Activated B cell treated with CpG ODN at 0.5 μM for 24 hours (primary cell): Measurements from ENCODE around the gene LHX3. TPM values are rescaled to one million over a fixed set of nuclear protein-coding genes. Genes with fewer than 3 reads are reported as not detected.

Source experiments
- ATAC-seq: fragments of 200-7000 bp; cut with Tn5 transposase; one replicate; pipeline ENCODE4 v1.10.0; 2021; ENCODE audit warnings: low read depth, mild to moderate bottlenecking, moderate library complexity
- CTCF ChIA-PET: fragments of 350-600 bp; sonication (Branson Sonifier 250); formaldehyde crosslinking; loops from one replicate; lab custom pipeline; 2021; ENCODE audit warnings: antibody characterized with exemption; lab: Charles Lee
- POLR2A ChIA-PET: fragments of 350-600 bp; sonication (Branson Sonifier 250); formaldehyde crosslinking; loops from one replicate; lab custom pipeline; 2021; ENCODE audit warnings: antibody characterized with exemption; lab: Charles Lee
- DNase-seq: peaks from one replicate; pipeline ENCODE4 v3.0.0; 2022
- H3K27ac Mint-ChIP-seq: one replicate; pipeline ENCODE4 v1.8.0; 2020; ENCODE audit warnings: mixed read lengths
- H3K27me3 Mint-ChIP-seq: one replicate; pipeline ENCODE4 v1.8.0; 2021; ENCODE audit warnings: mixed read lengths
- H3K36me3 Mint-ChIP-seq: one replicate; pipeline ENCODE4 v1.8.0; 2021; ENCODE audit warnings: low read depth, mixed read lengths
- H3K4me1 Mint-ChIP-seq: one replicate; pipeline ENCODE4 v1.8.0; 2021; ENCODE audit warnings: mixed read lengths
- H3K4me3 Mint-ChIP-seq: one replicate; pipeline ENCODE4 v1.8.0; 2020; ENCODE audit warnings: mild to moderate bottlenecking, mixed read lengths
- H3K9me3 Mint-ChIP-seq: one replicate; pipeline ENCODE4 v1.8.0; 2020; ENCODE audit warnings: mixed read lengths
- intact Hi-C: fragments of 100-400 bp; cut with micrococcal nuclease; formaldehyde crosslinking; loops from one replicate; pipeline ENCODE4 v1.15.1; 2024
- total RNA-seq: library from RNA; stranded (reverse); gene quantifications from 2 replicates; pipeline ENCODE4 v1.2.3, GENCODE V29; 2022
- TF ChIP-seq, protein P1 (sequence below): fragments of 200-600 bp; IDR thresholded peaks from one replicate; pipeline ENCODE4 v1.8.0; 2022; ENCODE audit warnings: antibody characterized with exemption, mild to moderate bottlenecking

The LHX3 gene
- total RNA-seq, 1 donor from 2014 or later: not detected

DNA sequence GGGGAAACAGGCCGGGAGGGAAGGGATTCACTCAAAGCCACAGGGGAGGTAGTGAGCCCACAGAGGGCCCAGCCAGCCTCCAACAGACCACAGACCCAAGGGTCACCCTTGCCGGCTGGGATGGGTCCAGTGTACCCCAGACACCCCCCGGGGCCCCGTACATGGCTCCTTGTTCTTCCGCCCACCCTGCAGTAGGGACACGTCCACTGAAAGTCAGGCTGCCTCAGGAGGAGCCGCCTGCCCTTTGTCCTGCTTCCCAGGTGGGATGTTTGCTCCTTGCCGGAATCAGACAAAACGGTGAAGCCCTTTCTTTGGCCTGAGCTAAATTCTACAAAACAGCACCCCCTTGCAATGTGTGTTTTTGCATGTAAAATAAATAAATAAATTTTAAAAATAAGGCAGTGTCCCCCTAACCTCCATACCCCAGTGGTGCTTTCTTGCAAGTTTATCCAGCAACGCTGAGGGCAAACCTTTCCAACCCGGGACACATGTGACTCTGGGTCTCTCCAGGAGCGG is 25.8 kb downstream of the LHX3 start:
- POLR2A ChIA-PET: interaction anchor here (1.1 kb wide), 1 partner anchor 104 kb away, joined by 5 read pairs; no protein-coding TSS in a partner anchor
- ATAC-seq (no peak), DNase-seq (no peak)
- no peak overlapping the region for H3K4me3 Mint-ChIP-seq
- no peak overlapping the region for H3K27ac Mint-ChIP-seq
- H3K36me3 Mint-ChIP-seq: no peaks in the 10 kb centered on the region
- intact Hi-C loops: no loop called here
- H3K27me3 Mint-ChIP-seq: peaks cover 3% of the 10 kb centered on the region
- H3K9me3 Mint-ChIP-seq: no peaks in the 10 kb centered on the region
- CTCF ChIA-PET: interaction anchor here (0.9 kb wide), 1 partner anchor 9 kb away, joined by 3 read pairs; no protein-coding TSS in a partner anchor
- H3K4me1 Mint-ChIP-seq: no peaks in the 10 kb centered on the region
- TF ChIP-seq, protein P1, sequence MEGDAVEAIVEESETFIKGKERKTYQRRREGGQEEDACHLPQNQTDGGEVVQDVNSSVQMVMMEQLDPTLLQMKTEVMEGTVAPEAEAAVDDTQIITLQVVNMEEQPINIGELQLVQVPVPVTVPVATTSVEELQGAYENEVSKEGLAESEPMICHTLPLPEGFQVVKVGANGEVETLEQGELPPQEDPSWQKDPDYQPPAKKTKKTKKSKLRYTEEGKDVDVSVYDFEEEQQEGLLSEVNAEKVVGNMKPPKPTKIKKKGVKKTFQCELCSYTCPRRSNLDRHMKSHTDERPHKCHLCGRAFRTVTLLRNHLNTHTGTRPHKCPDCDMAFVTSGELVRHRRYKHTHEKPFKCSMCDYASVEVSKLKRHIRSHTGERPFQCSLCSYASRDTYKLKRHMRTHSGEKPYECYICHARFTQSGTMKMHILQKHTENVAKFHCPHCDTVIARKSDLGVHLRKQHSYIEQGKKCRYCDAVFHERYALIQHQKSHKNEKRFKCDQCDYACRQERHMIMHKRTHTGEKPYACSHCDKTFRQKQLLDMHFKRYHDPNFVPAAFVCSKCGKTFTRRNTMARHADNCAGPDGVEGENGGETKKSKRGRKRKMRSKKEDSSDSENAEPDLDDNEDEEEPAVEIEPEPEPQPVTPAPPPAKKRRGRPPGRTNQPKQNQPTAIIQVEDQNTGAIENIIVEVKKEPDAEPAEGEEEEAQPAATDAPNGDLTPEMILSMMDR: no peak

DNA sequence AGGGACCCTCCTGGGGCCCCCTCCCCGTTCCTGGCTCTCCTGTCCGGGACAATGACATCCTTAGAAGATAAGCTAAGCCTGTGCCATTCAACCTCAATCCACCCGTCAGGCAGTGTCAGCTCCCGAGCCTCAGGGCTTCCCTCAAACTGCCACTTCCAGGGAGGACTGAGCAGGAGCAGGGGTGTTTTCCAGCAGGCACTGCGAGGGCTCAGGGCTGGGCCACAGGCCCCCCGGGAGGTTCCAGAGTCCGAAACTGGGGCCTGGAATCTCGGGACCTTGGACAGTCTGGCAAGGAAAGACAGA is 26.2 kb downstream of the LHX3 start:
- Mint-ChIP-seq H3K9me3 (no peaks in the 10 kb centered on the region), H3K36me3 (no peaks in the 10 kb centered on the region), H3K4me3 (no peak overlapping the region), H3K4me1 (no peaks in the 10 kb centered on the region), H3K27ac (no peak overlapping the region), H3K27me3 (peaks cover 3% of the 10 kb centered on the region)
- TF ChIP-seq, protein P1: no peak
- ChIA-PET POLR2A (interaction anchor here (1.1 kb wide), 1 partner anchor 104 kb away, joined by 5 read pairs; no protein-coding TSS in a partner anchor), CTCF (interaction anchor here (0.9 kb wide), 1 partner anchor 8 kb away, joined by 3 read pairs; no protein-coding TSS in a partner anchor)
- intact Hi-C loops: no loop called here
- no peak for ATAC-seq
- no peak for DNase-seq

DNA sequence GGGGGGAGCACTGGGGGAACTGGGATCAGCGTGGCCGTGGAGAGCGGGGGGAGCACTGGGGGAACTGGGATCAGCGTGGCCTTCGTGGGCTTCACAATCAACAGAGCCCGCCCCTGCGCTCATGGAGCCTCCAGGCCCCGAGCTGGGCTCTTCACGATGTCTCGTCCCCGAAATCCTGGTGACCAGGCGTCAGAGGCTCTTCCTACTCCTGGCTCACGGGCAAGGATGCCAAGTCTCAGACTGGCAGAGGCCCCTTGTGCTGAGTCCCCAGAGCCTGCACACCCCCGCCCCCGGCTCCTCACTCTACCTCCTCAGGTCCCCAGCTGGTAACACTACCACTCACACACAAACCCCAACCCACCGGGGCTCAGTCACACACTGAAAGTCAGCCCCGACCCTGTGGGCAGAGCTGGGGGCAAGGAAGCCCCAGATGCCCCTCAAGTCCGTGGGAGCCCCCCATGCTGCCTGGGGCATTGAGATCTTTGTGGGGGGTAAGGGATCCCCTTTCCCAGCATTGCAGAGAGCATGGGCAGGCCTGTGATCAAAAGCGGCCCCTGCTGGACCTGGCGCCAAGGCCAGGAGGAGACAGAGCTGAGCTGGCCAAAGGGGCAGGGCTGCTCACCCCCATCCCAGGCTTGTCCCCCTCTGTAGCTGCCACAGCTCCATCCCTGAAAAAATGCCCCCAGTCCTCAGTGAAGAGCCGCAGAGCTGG is 26.7 kb downstream of the LHX3 start:
- Mint-ChIP-seq H3K36me3 (no peaks in the 10 kb centered on the region), H3K27me3 (peaks cover 3% of the 10 kb centered on the region), H3K27ac (no peak overlapping the region), H3K9me3 (no peaks in the 10 kb centered on the region), H3K4me1 (no peaks in the 10 kb centered on the region), H3K4me3 (no peak overlapping the region)
- TF ChIP-seq, protein P1: no peak
- DNase-seq (no peak), ATAC-seq (no peak)
- POLR2A ChIA-PET: interaction anchor here (1.1 kb wide), 1 partner anchor 105 kb away, joined by 5 read pairs; no protein-coding TSS in a partner anchor
- intact Hi-C loops: no loop called here
- CTCF ChIA-PET: interaction anchor here (0.9 kb wide), 1 partner anchor 8 kb away, joined by 3 read pairs; no protein-coding TSS in a partner anchor

DNA sequence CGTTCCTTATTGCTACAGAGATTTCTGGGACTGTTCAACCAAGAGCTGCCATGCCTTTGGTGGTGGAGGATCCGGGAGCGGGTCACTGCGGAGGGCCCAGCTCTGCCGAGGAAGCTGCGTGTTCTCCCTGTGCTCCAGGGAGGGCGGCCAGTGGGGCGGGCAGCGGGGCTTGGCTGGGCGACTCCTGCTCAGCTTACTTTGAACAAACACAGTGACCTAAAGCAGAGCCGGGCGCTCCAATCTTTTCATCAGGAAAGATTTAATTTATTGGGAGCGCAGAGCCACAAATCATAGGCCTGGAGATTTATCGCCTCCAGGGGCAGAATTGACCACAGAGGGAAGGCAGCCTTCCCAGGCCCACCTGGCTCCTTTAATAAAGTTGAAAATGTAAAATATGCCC is 27.7 kb downstream of the LHX3 start:
- POLR2A ChIA-PET: no interaction called here

More for the DNA sequence above, 27.7 kb downstream of the LHX3 start:
- Mint-ChIP-seq H3K4me3 (no peak overlapping the region), H3K27ac (no peak overlapping the region), H3K4me1 (no peaks in the 10 kb centered on the region), H3K9me3 (no peaks in the 10 kb centered on the region), H3K36me3 (no peaks in the 10 kb centered on the region), H3K27me3 (peaks cover 3% of the 10 kb centered on the region)
- CTCF ChIA-PET: no interaction called here
- ATAC-seq: no peak
- DNase-seq: no peak
- intact Hi-C loops: no loop called here
- TF ChIP-seq, protein P1: no peak
